SHP77 (cell line): ENCODE measurements around the gene ZNF20.

Experiments
- DNase-seq, 2 experiments: peaks; one replicate each; lab custom pipeline; 2025; lab: John Stamatoyannopoulos, UW

The ZNF20 gene

DNA sequence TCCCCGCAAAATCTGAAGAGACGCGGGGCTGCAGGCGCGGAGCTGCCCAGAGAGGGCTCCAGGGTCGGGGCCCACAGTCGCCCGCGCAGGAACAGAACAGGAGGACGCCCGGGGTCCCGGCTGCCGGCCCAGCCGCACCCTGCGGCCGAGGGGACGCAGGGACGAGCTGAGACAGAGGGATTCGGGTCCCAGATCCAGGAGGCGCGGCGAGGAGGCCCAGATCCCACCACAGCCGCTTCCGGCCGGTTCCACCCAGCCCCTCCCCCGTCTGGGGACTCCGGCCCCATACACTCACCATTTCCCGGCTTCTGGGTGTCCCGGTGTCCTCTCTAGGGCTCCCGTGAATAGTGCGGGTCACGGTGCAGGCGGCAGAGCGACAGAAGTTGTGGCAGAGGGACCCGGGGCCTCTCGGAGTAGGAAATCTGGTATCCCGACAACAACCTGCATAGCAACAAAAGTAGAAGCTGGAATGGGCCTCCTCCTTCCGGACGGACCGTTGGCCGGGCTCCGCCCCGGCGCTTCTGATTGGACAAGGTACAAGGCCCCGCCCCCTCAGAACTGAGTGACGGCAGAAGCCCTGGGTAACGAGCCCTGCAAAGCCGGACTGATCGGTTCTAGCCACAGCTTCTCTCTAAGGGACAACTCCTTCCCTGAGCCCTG is at the start of gene ZNF20:
Gene ZNF20 (minus strand): TSS at position 466 of the 660 bp plus-strand sequence. CDS start 168 bp downstream, at position 298.
- DNase-seq = peak; percentile 91 to 93

DNA sequence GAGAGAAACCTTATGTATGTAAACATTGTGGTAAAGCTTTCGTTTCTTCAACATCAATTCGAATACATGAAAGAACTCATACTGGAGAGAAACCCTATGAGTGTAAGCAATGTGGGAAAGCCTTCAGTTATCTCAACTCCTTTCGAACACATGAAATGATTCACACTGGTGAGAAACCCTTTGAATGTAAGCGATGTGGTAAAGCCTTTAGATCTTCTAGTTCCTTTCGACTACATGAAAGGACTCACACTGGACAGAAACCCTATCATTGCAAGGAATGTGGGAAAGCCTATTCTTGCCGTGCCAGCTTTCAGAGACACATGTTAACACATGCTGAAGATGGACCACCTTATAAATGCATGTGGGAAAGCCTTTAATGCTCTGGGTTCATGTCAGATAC is 47.5 kb upstream of the ZNF20 start:
- no peak for DNase-seq

DNA sequence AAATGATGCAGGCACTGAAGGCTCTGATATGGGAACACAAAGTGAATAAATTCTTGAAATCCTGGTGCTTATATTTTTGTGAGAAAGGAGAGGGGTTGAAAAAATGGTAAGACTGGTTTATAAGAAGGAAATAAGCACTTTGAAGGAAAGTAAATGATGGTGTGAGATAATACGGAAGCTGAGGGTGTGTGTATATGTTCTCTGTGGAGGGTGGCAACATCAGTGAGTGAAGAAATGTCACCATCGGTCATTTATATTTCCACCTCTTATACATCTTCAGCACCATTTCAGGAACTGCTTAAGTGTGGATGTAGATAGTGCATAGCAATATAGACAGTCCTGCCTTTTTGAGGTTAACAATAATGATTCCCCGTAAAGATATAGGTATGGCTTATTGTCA is 40.2 kb upstream of the ZNF20 start:
- DNase-seq = no peak

DNA sequence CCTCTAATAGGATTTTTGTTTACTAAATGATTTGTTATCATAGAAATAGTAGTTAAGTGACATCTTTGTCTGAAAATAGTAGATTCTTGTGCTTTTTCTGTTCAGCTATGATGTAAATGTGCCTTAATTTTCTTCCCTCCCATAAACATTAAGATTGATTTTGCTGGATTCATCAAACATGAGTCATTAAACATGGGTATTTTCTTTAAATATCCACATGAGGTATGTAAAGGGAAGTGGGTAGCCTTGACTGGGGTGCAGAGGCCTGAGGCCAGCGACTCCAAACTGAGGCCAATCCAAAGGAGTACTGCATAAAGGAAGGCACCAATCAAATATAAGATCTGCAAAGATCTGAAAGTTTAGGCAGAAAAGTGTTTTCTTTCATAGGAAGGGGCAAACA is 26.5 kb upstream of the ZNF20 start:
- DNase-seq = no peak

DNA sequence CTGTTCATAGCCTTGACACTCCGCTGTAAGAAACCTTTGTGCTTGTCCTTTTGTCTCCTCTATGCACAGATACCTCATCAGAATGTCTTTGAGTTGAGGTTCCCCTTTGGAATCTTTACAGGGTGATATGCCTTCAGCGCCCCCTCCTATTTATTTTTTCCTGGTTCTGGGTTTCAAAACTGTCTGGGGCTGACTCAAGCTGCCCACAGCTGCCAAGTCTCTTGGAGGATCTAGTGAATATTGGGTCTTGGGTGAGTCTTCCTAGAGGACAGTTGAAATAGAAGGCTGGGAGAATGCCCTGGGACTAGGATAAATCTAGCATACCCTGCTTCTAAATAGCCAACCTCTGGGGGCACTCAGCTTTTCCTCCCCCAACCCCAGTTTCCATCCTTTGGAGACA is 23.7 kb upstream of the ZNF20 start:
- no peak for DNase-seq

DNA sequence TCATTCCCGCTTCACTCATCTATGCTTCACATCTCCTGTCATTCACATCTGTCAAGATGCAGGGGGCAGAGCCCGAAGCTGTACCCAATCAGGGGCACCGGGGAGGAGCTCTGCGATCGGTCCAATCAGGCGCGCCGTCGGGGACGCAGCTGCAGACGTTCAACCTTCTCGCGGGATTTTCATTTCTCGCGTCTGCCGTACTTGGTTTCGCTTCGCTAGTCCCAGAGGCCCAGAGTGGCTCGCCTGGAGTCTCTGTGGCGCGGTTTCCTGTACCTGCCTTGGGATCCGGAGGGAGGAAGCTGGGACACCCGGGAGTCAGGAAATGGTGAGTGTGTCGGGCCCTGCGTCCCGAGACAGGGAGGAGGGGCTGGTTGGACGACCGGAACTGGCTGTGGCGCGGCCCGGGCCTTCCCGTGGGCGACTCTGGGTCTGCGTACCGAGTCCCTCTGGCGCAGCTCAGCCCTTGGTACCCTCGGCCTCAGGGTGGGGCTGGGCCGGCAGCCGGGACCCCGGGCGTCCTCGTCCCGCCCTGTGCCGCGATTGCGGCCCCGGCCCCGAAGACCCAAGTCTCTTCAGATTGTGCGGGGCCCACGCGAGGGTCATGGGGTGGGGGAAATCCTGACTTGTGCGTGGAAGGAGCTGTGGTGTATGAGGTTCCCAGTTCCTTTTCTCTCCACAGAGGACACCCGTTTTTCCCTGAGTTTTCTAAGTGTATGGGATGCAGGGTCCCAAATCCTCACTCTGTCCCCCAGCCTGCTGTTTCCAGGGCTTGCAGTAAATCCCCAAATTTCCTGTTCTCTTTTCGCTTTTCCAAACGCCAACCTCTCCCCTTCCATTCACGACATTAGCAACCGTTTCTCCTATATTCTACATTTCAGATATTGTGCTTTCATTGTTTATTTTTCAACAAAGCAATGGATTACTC is 23.0 kb upstream of the ZNF20 start, which contains the start of gene ZNF136:
Gene ZNF136 (plus strand): TSS at position 215 of the 925 bp plus-strand sequence. CDS start 108 bp downstream, at position 323.
- DNase-seq = peak; percentile 92 to 95

DNA sequence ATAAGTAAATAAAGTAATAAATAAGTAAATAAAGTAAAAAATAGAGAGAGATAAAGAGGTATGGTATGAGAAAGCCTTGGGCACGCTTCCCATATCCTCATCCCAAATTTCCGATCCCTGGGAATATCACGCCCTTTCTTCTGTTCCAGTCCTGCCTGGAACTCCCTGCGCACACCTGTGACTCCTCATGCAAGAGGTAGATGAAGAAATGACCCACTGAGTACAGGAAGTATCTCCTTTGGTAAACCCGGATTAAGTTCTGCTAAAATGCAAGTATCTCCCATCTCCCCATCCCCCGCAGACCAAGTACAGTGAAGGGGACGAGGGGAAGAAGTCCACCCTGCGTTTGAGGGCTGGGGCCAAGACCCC is 22.3 kb upstream of the ZNF20 start:
- DNase-seq = no peak

DNA sequence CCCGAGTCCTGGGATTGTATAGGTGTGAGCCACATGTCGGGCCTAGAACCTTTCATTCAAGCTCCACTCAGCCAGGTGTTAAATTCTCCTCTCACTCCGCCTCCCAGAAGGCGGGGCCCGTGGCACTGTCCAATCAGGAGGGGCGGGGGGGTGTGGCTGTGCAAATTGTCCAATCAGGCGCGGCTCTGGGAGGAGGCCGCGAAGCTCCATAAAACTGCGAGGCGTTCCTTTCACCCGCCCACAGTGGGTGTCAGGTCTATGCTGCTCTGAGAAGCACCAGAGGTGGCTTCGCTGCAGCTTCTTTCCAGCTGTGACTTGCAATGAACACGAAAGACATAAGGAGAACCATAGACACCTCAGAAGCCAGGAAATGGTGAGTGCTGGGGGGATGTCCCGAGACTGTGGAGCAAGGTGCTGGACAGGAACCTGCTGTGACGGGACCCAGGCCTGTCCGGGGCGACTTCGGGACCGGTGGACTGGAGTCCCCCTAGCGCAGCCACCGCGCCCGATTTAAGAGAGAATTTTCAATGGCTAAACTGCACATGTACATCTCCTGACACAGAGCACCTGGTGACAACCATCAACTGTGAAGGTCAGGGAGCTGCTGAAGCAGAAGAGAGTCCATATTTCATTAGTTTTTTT is 19.7 kb upstream of the ZNF20 start:
- no peak for DNase-seq

DNA sequence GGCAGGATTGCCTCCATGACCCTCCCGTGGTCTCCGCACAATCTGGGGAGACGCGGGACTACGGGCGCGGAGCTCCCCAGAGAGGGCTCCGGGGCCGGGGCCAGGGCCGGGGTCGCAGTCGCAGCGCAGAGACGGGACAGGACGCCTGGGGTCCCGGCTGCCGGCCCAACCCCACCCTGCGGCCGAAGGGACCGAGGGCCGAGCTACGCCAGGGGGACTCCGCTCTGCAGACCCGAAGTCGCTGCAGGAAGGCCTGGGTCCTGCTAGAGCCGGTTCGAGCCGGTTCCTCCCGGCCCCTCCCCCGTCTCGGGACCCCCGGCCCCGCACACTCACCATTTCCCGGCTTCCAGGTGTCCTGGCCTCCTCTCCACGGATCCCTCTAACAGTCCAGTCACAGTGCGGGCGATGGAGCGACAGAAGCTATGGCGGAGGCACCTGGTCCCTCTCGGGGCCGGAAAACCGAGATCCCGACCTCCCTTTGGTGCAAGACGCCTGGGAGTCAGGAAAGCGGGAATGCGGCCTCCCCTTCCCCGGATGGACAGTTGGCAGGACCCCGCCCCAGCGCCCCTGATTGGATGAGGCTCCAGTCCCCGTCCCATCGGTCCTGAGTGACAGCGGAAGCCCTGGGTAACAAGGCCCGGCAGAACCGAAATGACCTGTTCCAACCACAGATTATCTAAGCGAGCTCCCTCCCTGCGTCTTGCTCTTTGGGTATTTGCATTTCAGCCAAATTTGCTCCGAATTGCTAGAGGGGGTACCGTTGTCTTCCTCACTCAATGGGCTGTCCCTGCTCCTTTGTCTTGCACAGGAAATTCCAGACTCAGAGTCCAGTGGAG is 16.3 kb upstream of the ZNF20 start, which contains the start of gene ZNF625:
Gene ZNF625 (minus strand): TSS at position 512 of the 836 bp plus-strand sequence. CDS start 176 bp downstream, at position 336.
- peak; percentile 90 to 94 for DNase-seq

DNA sequence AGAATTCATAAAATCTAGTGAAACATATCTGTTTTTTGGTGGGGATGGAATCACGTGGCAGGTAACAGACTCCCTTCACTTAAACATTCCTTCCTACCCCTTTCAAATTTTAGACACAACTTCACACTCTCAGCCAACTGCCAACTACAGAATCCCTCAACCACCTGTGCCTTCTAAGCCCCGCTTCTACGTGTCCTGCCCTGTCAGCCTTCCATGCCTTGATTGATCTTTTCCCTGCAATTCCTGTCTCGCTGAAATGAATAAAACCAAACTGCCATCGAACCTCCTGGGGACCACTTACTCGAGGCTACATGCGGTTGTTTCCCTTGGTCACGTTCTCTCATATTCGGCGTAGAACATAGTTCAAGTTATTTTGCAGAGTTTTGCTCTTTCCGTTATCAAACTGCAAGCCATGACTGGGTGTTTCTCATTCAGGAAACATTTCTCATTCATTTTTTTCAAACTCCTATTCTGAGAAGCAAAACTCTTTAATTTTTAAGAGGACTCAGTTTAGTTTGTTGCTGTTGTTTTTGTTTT is 15.2 kb upstream of the ZNF20 start:
- DNase-seq = no peak

DNA sequence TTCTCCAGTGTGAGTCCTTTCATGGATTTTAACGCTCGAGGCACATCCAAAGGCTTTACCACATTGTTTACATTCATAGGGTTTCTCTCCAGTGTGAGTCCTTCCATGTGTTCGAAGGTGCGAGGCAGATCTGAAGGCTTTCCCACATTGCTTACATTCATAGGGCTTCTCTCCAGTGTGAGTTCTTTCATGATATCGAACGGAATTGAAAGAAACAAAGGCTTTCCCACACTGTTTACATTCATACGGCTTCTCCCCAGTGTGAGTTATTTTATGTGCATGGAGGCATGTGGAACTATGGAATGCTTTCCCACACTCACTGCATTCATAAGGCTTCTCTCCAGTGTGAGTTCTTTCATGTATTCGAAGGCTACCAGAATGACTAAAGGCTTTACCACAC is 5.2 kb upstream of the ZNF20 start:
- DNase-seq = no peak

DNA sequence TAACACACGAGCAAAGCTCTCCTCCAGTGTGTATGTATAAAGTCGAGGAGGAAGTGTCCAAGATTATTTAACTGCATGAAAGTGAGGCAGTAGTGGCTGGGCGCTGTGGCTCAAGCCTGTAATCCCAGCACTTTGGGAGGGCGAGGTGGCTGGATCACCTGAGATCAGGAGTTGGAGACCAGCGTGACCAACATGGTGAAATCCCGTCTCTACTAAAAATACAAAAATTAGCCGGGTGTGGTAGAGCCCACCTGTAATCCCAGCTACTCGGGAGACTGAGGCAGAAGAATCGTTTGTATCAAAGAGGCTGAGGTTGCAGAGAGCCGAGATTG is 1.2 kb upstream of the ZNF20 start:
- no peak for DNase-seq

DNA sequence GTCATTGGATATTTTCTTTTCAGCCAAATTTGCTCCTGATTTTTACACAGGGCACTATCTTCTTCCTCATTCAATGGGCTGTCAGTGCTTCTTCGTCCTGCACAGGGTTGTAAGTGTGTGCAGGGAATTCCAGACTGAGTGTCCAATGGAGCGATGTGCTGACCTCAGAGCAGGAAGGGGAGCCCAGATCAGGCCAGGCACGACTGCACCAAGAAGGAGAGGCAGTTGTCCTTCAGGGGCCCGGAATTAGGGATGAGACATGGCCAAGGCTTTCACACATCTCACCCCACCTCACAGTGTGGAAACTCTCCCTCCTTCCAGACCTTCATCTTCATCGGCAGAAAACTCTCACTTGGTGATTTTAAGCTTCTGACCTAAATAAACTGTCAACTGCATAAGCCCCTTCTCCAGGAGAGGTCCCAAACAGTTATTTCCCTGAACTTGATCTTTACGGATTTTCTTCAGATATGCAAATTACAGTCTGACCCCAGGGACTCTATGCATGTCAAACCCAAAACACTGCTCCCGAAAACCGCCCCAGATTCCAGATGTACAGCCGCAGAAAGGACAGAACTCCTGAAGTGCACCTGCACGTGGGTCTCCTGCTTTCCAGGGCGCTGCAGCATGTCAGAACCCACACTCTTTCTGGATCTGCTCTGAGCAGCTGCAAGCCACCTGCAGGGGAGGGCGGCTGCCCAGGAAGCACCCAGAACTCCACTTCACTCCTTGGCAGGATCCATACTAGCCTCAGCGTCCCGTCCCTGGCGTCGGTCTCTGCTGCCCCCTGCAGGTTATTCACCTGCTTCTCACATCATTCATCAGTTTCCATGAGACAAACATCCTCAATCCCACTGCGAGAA is 625 bp upstream of the ZNF20 start:
- peak; percentile 86 to 87 for DNase-seq

DNA sequence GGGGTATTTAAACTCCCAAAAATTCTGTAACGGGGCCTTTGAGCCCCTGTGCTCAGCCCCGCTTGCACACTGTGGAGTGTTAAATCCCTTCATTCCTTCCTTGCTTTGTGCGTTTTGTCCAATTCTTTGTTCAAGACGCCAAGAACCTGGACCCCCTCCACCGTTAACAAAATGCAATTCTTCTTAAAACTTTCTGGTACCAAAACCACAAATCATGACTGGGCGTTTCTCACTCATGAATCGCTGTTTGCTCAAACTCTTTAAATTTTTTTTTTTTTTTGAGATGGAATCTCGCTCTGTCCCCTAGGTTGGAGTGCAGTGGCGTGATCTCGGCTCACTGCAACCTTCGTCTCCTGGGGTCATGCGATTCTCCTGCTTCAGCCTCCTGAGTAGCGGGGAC is 881 bp downstream of the ZNF20 start:
- no peak for DNase-seq

DNA sequence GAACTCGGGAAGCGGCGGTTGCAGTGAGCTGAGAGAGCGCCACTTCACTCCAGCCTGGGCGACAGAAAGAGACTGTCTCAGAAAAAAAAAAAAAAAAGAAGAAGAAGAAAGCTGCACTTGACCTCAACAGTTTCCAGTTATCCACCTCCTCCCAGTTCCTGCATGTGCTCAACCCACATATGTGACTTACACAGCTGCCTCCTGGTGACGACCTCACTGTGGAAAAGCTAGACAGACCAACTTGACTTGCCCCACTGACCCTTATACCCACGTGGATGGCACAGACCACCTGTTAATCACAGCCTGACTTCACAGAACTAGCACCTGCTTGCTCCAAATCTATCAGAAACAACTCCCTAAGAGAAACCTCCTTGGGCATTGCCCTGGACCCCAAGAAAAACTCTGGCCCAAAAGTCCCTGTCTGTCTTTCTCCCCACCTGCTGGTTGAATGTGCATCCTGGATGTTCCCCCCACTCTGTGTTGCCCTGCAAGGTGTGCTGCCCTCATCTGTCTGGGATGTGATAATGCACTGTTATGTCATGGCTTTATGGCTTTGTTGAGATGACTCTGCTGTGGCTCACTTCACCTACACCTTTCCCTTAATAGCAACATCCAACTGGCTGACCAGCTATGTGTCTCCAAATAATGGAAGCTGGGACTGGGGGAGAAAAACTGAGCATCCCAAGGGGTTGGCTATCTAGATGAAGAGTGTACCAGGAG is 2.8 kb downstream of the ZNF20 start:
- no peak for DNase-seq

DNA sequence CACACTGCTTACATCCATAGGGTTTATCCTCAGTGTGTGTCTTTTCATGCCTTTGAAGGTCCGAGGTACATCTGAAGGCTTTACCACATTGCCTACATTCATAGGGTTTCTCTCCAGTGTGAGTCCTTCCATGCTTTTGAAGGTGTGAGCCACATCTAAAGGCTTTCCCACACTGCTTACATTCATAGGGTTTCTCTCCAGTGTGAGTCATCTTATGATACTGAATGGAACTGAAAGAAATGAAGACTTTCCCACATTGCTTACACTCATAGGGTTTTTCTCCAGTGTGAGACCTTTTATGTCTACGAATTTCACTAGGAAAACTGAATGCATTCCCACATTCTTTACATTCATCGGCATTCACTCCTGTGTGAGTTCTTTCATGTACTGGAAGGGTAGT is 7.1 kb downstream of the ZNF20 start:
- no peak for DNase-seq

DNA sequence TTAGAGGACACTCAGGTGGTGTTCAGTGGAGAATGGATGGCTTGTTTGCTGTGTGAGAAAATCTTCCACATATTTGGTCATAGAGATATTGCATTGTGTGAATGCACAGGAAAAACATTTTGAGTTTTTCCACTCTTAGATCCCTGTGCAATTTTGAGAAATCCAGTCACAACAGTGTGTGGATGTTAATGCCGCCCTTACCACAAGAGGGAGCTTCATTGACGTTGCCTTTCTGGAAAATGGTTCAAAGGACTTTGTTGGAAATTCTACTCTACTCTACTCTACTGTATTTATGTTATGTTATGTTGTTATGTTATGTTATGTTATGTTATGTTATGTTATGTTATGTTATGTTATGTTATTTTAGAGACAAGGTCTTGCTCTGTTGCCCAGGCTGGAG is 13.4 kb downstream of the ZNF20 start:
- no peak for DNase-seq

DNA sequence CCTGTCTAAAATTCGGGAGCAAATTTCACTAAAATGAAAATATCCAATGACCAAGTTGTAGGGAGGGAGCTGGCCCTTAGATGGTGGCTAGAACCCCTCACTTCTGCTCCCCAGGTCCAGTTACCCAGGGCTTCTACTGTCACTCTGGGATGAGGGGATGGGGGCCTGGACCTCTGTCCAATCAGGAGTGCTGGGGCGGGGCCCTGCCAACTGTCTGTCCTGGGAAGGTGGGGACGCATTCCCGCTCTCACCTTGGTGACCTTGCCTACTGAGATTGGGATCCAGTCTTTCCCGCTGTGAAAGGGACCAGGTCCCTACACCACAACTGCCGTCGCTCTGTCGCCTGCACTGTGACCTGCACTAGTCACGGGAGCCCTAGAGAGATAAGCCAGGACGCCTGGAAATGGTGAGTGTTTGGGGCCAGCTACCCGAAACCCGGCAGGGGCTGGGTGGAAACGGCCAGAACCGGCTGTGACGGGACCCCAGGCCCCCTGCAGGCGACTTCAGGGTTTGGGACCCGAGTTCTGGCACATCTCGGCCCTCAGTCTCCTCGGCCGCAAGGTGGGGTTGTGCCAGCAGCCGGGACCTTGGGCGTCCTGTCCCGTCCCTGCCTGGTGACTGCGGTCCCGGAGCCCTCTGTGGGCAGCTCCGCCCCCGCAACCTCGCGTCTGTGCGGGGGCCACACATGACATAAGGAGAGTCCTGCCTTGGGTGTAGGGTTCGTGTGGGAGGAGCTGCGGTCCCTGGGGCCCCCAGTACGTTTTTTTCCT is 22.8 kb downstream of the ZNF20 start:
- no peak for DNase-seq

DNA sequence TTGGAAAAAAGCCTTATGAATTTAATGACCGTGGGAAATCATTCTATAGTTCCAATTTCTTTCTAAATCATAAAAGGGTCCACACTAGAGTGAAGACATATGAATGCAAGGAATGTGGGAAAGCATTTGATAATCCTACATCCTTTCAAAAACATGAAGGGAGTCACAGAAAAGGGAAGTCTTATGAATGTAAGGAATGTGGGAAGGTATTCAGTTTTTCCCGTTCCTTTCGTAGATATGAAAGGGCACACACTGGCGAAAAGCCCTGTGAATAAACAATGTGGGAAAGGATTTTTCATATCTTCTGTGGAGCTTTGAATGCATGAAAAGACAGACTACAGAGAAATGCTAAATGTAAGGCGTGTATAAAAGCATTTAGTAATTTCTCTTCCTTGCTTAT is 27.0 kb downstream of the ZNF20 start:
- DNase-seq = no peak
